VCaP (cell line): ENCODE measurements around the gene TMEM235.

Source experiments
- H3K27ac ChIP-seq: fragments of 450-650 bp; 2 replicates; pipeline ENCODE4 v1.5.1; 2017
- CTCF ChIP-seq: fragments of 450-650 bp; conservative IDR thresholded peaks from 2 replicates; pipeline ENCODE4 v1.5.1; 2017; ENCODE audit warnings: mild to moderate bottlenecking, moderate library complexity

Gene TMEM235

GRCh38 chr17:78196716-78197115 is 34.7 kb upstream of the TMEM235 start:
- peak overlapping the region; percentile 99 for H3K27ac ChIP-seq
- TF ChIP-seq CTCF, result no peak

DNA sequence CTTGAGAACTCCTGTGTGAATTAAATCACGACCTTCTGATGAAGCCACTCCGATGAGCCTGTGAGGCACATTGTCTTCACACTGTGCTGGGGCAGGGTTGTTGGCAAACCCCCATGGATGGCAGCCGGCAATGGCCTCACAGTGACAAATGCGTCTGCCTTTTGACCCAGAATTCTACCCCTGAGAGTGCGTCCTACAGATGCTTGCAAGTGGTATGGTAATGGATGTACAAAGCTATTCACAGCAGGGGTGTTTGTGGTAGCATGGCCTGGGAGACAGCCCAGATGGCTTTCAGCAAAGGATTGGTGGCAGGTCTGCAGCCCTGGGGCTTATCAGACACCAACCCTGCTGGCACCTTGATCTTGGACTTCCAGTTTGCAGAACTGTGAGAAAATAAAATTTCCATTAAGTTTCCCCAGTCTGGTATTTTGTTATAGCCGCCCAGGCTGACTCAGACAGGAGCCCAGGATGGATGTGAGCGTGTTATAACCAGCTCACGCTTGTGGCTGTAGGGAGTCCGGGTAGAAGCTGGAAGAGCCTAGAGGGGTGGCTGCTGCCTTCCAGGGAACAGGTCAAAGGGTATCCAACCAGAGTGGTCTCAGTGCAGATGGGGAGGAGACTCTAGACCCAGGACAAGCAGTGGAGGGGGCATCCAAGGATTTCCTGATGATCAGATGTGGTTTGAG is 34.1 kb upstream of the TMEM235 start:
- peak overlapping the region; percentile 99 for H3K27ac ChIP-seq
- TF ChIP-seq CTCF, result no peak

- H3K27ac ChIP-seq, result peak overlapping the region; percentile 99
- TF ChIP-seq CTCF, result no peak
Measured at GRCh38 chr17:78200451-78200850, 31.0 kb upstream of the TMEM235 start.

- no peak for TF ChIP-seq CTCF
- no peak overlapping the region for H3K27ac ChIP-seq
Measured at GRCh38 chr17:78202666-78203065, 28.8 kb upstream of the TMEM235 start.

- TF ChIP-seq CTCF, result no peak
- H3K27ac ChIP-seq, result no peak overlapping the region
Measured at GRCh38 chr17:78204387-78205123, 26.9 kb upstream of the TMEM235 start.

DNA sequence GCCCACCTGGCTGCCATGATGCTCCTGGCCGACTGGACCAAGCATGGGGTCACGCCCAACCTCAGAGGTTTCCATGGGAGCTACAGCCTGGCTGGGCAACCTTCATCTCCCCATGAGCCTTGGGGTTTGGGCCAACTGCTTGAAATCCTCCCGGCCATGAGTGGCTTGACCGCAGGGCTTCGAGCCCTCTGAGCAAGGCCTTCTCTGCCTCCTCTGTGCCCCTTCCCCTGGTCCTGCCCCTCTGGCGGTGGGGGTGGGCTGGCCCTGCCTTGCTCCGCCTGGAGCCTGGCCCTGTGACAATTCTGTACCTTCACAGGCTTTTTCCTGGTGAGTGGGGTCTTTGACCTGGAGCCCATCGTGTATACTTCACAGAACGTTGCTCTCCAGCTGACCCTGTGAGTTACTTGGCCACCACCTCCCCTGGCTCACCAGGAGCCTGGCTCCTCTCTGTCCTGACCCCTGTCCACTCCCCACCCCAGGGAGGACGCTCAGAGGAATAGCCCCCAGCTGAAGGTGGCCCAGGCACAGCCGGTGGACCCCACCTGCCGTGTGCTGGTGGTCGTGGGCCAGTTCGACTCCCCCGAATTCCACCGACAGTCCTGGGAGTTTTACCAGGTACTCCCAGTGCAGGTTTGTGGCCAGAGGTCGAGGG is 26.2 kb upstream of the TMEM235 start:
- no peak for TF ChIP-seq CTCF
- no peak overlapping the region for H3K27ac ChIP-seq

- 0 out of 2 replicates have a peak, but pooled peaks have one; percentile 10 for TF ChIP-seq CTCF
Measured at GRCh38 chr17:78206298-78206697, 25.1 kb upstream of the TMEM235 start.

More at GRCh38 chr17:78206298-78206697, 25.1 kb upstream of the TMEM235 start:
- H3K27ac ChIP-seq, result no peak overlapping the region
